HepG2 (cell line): ENCODE data around the gene GRIK4. TPM values are rescaled to one million over a fixed set of nuclear protein-coding genes. Genes with fewer than 3 reads are reported as not detected.

Source experiments
- CSRNP1 ChIP-seq: sonication (generic); formaldehyde crosslinking; IDR thresholded peaks from 2 replicates; pipeline ENCODE4 v1.8.1; 2023; ENCODE audit warnings: mild to moderate bottlenecking, missing genetic modification reagents
- HNRNPH1 ChIP-seq: fragments of 200-400 bp; formaldehyde crosslinking; optimal IDR thresholded peaks from 2 replicates; pipeline ENCODE3; 2017; ENCODE audit warnings: mild to moderate bottlenecking, low read depth, low read length
- PHB2 ChIP-seq: fragments of 450-650 bp; IDR thresholded peaks from 2 replicates; pipeline ENCODE4 v1.6.1; 2018; ENCODE audit not compliant: partially characterized antibody
- PRPF4 ChIP-seq: fragments of 200-400 bp; formaldehyde crosslinking; IDR thresholded peaks from 2 replicates; pipeline ENCODE4 v1.6.1; 2016; ENCODE audit warnings: low read length, low read depth; ENCODE audit not compliant: poor library complexity, severe bottlenecking
- ZNF318 ChIP-seq: sonication (generic); formaldehyde crosslinking; IDR thresholded peaks from 2 replicates; pipeline ENCODE4 v1.4.0; 2020; ENCODE audit warnings: mild to moderate bottlenecking, missing genetic modification reagents
- ZNF713 ChIP-seq: sonication (generic); formaldehyde crosslinking; IDR thresholded peaks from 2 replicates; pipeline ENCODE4 v1.4.0; 2020; ENCODE audit warnings: mild to moderate bottlenecking, missing genetic modification reagents
- polyA plus RNA-seq, 8 experiments: library from polyadenylated mRNA; depleted of rRNA in 3 of 8; stranded (reverse) in 7 of 8; unstranded in 1 of 8; fragments of >200 nt; fragmentation: Illumina TruSeq in 4 of 8; extraction: Trizol in 4 of 8; gene quantifications; 2 replicates each; pipeline versions ENCODE4 v1.2.1 to v1.2.3, GENCODE V29; 2011 to 2016; ENCODE audit warnings: low read depth in 4 of 8, missing spikeins in 1 of 8, mixed read lengths in 1 of 8; ENCODE audit not compliant: insufficient read depth in 1 of 8
- total RNA-seq, 5 experiments: library from RNA; depleted of rRNA; stranded (reverse); fragments of >200 nt; fragmentation: Illumina TruSeq; extraction: Trizol; gene quantifications; 2 replicates each; pipeline ENCODE4 v1.2.3, GENCODE V29; 2016; ENCODE audit warnings: low read depth in 1 of 5

Gene GRIK4
- total and polyA plus RNA-seq, 2 of the 13 experiments (the other 11 are each of a cell fraction or from before 2014, with no cell fraction given): 0.04 to 0.07 TPM

GRCh38 chr11:120911943-120912342 is 400.4 kb downstream of the GRIK4 start (continued):
- TF ChIP-seq CSRNP1 (CRISPR knock-in tag) (no peak), ZNF318 (no peak), HNRNPH1 (no peak), PRPF4 (no peak), ZNF713 (CRISPR knock-in tag) (no peak), PHB2 (no peak)
